Gastroesophageal sphincter (tissue), 4 donors: ENCODE data around the gene DDX55. TPM values are rescaled to one million over a fixed set of nuclear protein-coding genes. Genes with fewer than 3 reads are reported as not detected.

Experiments used
- ATAC-seq: fragments of 150-250 bp; one replicate; pipeline ENCODE4 v1.9.1; 2016; ENCODE audit warnings: mild to moderate bottlenecking, moderate library complexity
- H3K27ac ChIP-seq, 4 donors: fragments of 200-600 bp; sonication (generic) in 3 of 4; 1 replicate in 3 of 4; 2 replicates in 1 of 4; pipeline ENCODE4 v1.5.1; 2016 to 2019
- H3K27me3 ChIP-seq: fragments of 200-600 bp; sonication (generic); one replicate; pipeline ENCODE4 v1.5.1; 2019
- H3K36me3 ChIP-seq, 2 donors: fragments of 200-600 bp; sonication (generic); one replicate each; pipeline ENCODE4 v1.5.1; 2019; ENCODE audit warnings: control low read depth in 1 of 2
- H3K4me1 ChIP-seq, 3 donors: fragments of 200-600 bp; sonication (generic); 1 replicate in 2 of 3; 2 replicates in 1 of 3; pipeline ENCODE4 v1.5.1; 2016 to 2019; ENCODE audit warnings: control low read depth in 2 of 3
- H3K4me3 ChIP-seq, 2 donors: fragments of 200-600 bp; sonication (generic); one replicate each; pipeline ENCODE4 v1.5.1; 2019; ENCODE audit warnings: mild to moderate bottlenecking in 1 of 2, moderate library complexity in 1 of 2
- H3K9me3 ChIP-seq, 3 donors: fragments of 200-600 bp; sonication (generic); one replicate each; pipeline ENCODE4 v1.5.1; 2017 to 2019; ENCODE audit warnings: control low read depth in 2 of 3
- CTCF ChIP-seq, 4 experiments: fragments of 200-600 bp in 2 of 4; fragments of 450-650 bp in 2 of 4; sonication (generic) in 1 of 4; IDR thresholded peaks; one replicate each; pipeline ENCODE4 v1.5.1; 2017 to 2019; ENCODE audit warnings: antibody characterized with exemption in 4 of 4, mild to moderate bottlenecking in 2 of 4, moderate library complexity in 2 of 4
- EP300 ChIP-seq: sonication (generic); formaldehyde crosslinking; IDR thresholded peaks from one replicate; pipeline ENCODE4 v1.6.1; 2017; ENCODE audit warnings: antibody characterized with exemption, mild to moderate bottlenecking
- POLR2A ChIP-seq, 2 donors: fragments of 450-650 bp; IDR thresholded peaks; one replicate each; pipeline ENCODE4 v1.6.1; 2017; ENCODE audit warnings: antibody characterized with exemption in 2 of 2, mild to moderate bottlenecking in 2 of 2, moderate library complexity in 1 of 2
- POLR2AphosphoS5 ChIP-seq: sonication (generic); formaldehyde crosslinking; IDR thresholded peaks from one replicate; pipeline ENCODE4 v1.6.1; 2017; ENCODE audit warnings: antibody characterized with exemption
- WGBS, 2 donors: methylation state at CpG; one replicate each; pipeline ENCODE4 v1.1.5; 2018; ENCODE audit warnings: low coverage in 1 of 2; 5-methylcytosine and 5-hydroxymethylcytosine counted together
- total RNA-seq, 4 donors: library from RNA; depleted of rRNA; stranded (reverse); fragments of >200 nt; gene quantifications; one replicate each; pipeline ENCODE4 v1.1.0, GENCODE V29; 2016

DDX55 gene
- total RNA-seq, 4 donors from 2014 or later, result 15.3 to 22.6 (median 18.0) TPM

- no peaks in the 10 kb centered on the region for H3K4me1 ChIP-seq
- H3K27me3 ChIP-seq, result no peaks in the 10 kb centered on the region
- H3K9me3 ChIP-seq, result no peaks in the 10 kb centered on the region
- no peak overlapping the region for H3K4me3 ChIP-seq
- peaks cover 0 to 85% of the 10 kb centered on the region in 2 donors for H3K36me3 ChIP-seq
- TF ChIP-seq CTCF (IDR thresholded peaks at IDR 0.05), result no peak
- TF ChIP-seq POLR2AphosphoS5, result no peak
- TF ChIP-seq POLR2A (IDR thresholded peaks at IDR 0.05), result no peak
- TF ChIP-seq EP300, result no peak
- H3K27ac ChIP-seq, result no peak overlapping the region
- ATAC-seq, result no peak
- WGBS, 2 donors, result 74 to 83% methylated on average over 5 of the region's 5 CpGs
Measured at GRCh38 chr12:123655420-123655819, 53.5 kb downstream of the DDX55 start.

- 73 to 82% methylated on average over 4 of the region's 4 CpGs for WGBS, 2 donors
Measured at GRCh38 chr12:123656392-123656791, 54.5 kb downstream of the DDX55 start.

GRCh38 chr12:123657211-123657610, 55.3 kb downstream of the DDX55 start:
- 85 to 88% methylated on average over 5 to 6 of the region's 9 CpGs for WGBS, 2 donors
- H3K4me3 ChIP-seq, result no peak overlapping the region
- no peak overlapping the region for H3K27ac ChIP-seq
- no peak for ATAC-seq
- TF ChIP-seq POLR2AphosphoS5, result no peak
- no peak for TF ChIP-seq POLR2A (IDR thresholded peaks at IDR 0.05)
- no peak for TF ChIP-seq CTCF (IDR thresholded peaks at IDR 0.05)
- no peak for TF ChIP-seq EP300
- H3K36me3 ChIP-seq, result peaks cover 0 to 80% of the 10 kb centered on the region in 2 donors
- no peaks in the 10 kb centered on the region for H3K9me3 ChIP-seq
- H3K27me3 ChIP-seq, result no peaks in the 10 kb centered on the region
- no peaks in the 10 kb centered on the region for H3K4me1 ChIP-seq

More at GRCh38 chr12:123656392-123656791, 54.5 kb downstream of the DDX55 start:
- peaks cover 0 to 82% of the 10 kb centered on the region in 2 donors for H3K36me3 ChIP-seq
- no peaks in the 10 kb centered on the region for H3K4me1 ChIP-seq
- TF ChIP-seq CTCF (IDR thresholded peaks at IDR 0.05) (no peak), EP300 (no peak), POLR2AphosphoS5 (no peak), POLR2A (IDR thresholded peaks at IDR 0.05) (no peak)
- H3K9me3 ChIP-seq, result no peaks in the 10 kb centered on the region
- no peaks in the 10 kb centered on the region for H3K27me3 ChIP-seq
- H3K27ac ChIP-seq, result no peak overlapping the region
- ATAC-seq, result no peak
- no peak overlapping the region for H3K4me3 ChIP-seq

GRCh38 chr12:123659996-123660727, 58.3 kb downstream of the DDX55 start:
- TF ChIP-seq POLR2AphosphoS5 (no peak), EP300 (no peak), POLR2A (IDR thresholded peaks at IDR 0.05) (no peak), CTCF (IDR thresholded peaks at IDR 0.05) (no peak)
- H3K27me3 ChIP-seq, result no peaks in the 10 kb centered on the region
- H3K4me1 ChIP-seq, result no peaks in the 10 kb centered on the region
- peaks cover 0 to 83% of the 10 kb centered on the region in 2 donors for H3K36me3 ChIP-seq
- no peak for ATAC-seq
- H3K9me3 ChIP-seq, result no peaks in the 10 kb centered on the region
- WGBS, 2 donors, result 72 to 76% methylated on average over 5 of the region's 5 CpGs
- no peak overlapping the region for H3K27ac ChIP-seq
- H3K4me3 ChIP-seq, result no peak overlapping the region

- H3K36me3 ChIP-seq, result peaks cover 0 to 17% of the 10 kb centered on the region in 2 donors
- H3K27me3 ChIP-seq, result no peaks in the 10 kb centered on the region
- H3K4me3 ChIP-seq, result no peak overlapping the region
- no peak overlapping the region for H3K27ac ChIP-seq
- TF ChIP-seq CTCF (IDR thresholded peaks at IDR 0.05) (no peak), EP300 (no peak), POLR2AphosphoS5 (no peak), POLR2A (IDR thresholded peaks at IDR 0.05) (no peak)
- 52 to 64% methylated on average over 2 to 8 of the region's 8 CpGs for WGBS, 2 donors
- peaks cover 0 to 23% (median 8%) of the 10 kb centered on the region in 3 donors for H3K4me1 ChIP-seq
- no peak for ATAC-seq
- no peaks in the 10 kb centered on the region for H3K9me3 ChIP-seq
Measured at GRCh38 chr12:123667771-123668170, 65.9 kb downstream of the DDX55 start.
